Transverse colon (tissue), 4 donors: Measurements from ENCODE around the gene FAM118A. TPM values are rescaled to one million over a fixed set of nuclear protein-coding genes. Genes with fewer than 3 reads are reported as not detected.

Source experiments
- DNase-seq: peaks from one replicate; pipeline ENCODE4 v3.0.0-alpha.2; 2019
- H3K27ac ChIP-seq, 4 donors: fragments of 200-600 bp; sonication (generic); 2 replicates each; pipeline ENCODE4 v1.5.1; 2016 to 2018; ENCODE audit warnings: inconsistent platforms in 4 of 4
- H3K27me3 ChIP-seq: fragments of 200-600 bp; sonication (generic); 2 replicates; pipeline ENCODE4 v1.5.1; 2017; ENCODE audit warnings: inconsistent platforms
- H3K36me3 ChIP-seq, 4 donors: fragments of 200-600 bp; sonication (generic); 2 replicates each; pipeline ENCODE4 v1.5.1; 2017 to 2019; ENCODE audit warnings: inconsistent platforms in 4 of 4
- H3K4me1 ChIP-seq, 4 donors: fragments of 200-600 bp; sonication (generic); 2 replicates each; pipeline ENCODE4 v1.5.1; 2017 to 2020; ENCODE audit warnings: inconsistent platforms in 4 of 4
- H3K4me3 ChIP-seq, 4 donors: fragments of 200-600 bp; sonication (generic); 1 replicate in 1 of 4; 2 replicates in 3 of 4; pipeline versions ENCODE4 v1.5.1 to v1.6.1; 2017 to 2019; ENCODE audit warnings: inconsistent platforms in 4 of 4
- H3K9me3 ChIP-seq, 2 donors: fragments of 200-600 bp; sonication (generic); 2 replicates each; pipeline ENCODE4 v1.5.1; 2017 to 2019; ENCODE audit warnings: inconsistent platforms in 2 of 2
- EP300 ChIP-seq: sonication (generic); formaldehyde crosslinking; IDR thresholded peaks from one replicate; pipeline ENCODE4 v1.6.1; 2017; ENCODE audit warnings: antibody characterized with exemption, low read depth
- POLR2A ChIP-seq: fragments of 450-650 bp; IDR thresholded peaks from one replicate; pipeline ENCODE4 v1.6.1; 2016; ENCODE audit warnings: antibody characterized with exemption, mild to moderate bottlenecking, moderate library complexity
- POLR2AphosphoS5 ChIP-seq, 3 donors: sonication (generic); formaldehyde crosslinking; IDR thresholded peaks; one replicate each; pipeline ENCODE4 v1.6.1; 2016; ENCODE audit warnings: antibody characterized with exemption in 3 of 3
- WGBS, 2 donors: methylation state at CpG; one replicate each; pipeline ENCODE4 v1.1.5; 2018; ENCODE audit warnings: low coverage in 1 of 2; 5-methylcytosine and 5-hydroxymethylcytosine counted together
- in situ Hi-C, 4 donors: fragments of 200-750 bp; cut with MboI; loops; one replicate each; pipeline versions ENCODE4 v1.15.0 to v1.15.1; 2017; ENCODE audit warnings: low sequenced_read_pairs in 3 of 4, low pct_ligation_motif_present in 1 of 4, low pct_unique_long_range_greater_than_20kb in 1 of 4
- intact Hi-C: fragments of 100-400 bp; cut with DNase I; formaldehyde crosslinking; loops from one replicate; pipeline ENCODE4 v1.15.1; 2023; ENCODE audit warnings: low total_unique reads
- total RNA-seq, 4 donors: library from RNA; depleted of rRNA; stranded (reverse); fragments of >200 nt; gene quantifications; one replicate each; pipeline ENCODE4 v1.1.0, GENCODE V29; 2016
- TF ChIP-seq, protein P1 (sequence below), 5 experiments: fragments of 200-600 bp in 3 of 5; fragments of 450-650 bp in 2 of 5; sonication (generic) in 3 of 5; IDR thresholded peaks; 1 replicate in 2 of 5; 2 replicates in 3 of 5; pipeline ENCODE4 v1.5.1; 2016 to 2017; ENCODE audit warnings: antibody characterized with exemption in 5 of 5, inconsistent platforms in 3 of 5, mild to moderate bottlenecking in 2 of 5, moderate library complexity in 1 of 5

FAM118A gene
- total RNA-seq, 4 donors from 2014 or later, result 46.0 to 424 (median 210) TPM

DNA sequence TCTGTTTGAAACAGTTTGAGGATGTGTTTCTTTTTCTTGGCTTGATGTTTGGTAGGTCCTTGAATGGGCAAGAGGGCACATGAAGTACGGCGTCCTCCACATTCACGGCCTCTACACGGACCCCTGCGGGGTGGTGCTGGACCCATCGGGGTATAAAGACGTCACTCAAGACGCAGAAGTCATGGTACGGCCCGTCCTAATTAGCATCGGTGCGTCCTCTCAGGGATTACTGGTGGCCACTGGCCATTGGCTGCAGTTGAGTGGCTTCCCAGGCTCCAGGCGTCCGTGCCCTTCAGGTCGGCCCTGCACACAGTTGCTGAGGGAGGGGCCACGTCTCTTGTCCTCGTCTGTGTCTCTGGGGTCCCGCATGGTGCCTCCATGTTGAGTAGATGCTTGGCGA is 20.8 kb downstream of the FAM118A start:
- no peaks in the 10 kb centered on the region for H3K9me3 ChIP-seq
- H3K4me3 ChIP-seq, result no peak overlapping the region
- H3K27me3 ChIP-seq, result no peaks in the 10 kb centered on the region
- no peaks in the 10 kb centered on the region for H3K4me1 ChIP-seq
- 95 to 97% methylated on average over 5 to 19 of the region's 19 CpGs for WGBS, 2 donors
- intact Hi-C loops, result no loop called here
- TF ChIP-seq POLR2AphosphoS5 (IDR thresholded peaks at IDR 0.05), result no peak
- TF ChIP-seq EP300, result no peak
- TF ChIP-seq POLR2A, result no peak
- TF ChIP-seq, protein P1, sequence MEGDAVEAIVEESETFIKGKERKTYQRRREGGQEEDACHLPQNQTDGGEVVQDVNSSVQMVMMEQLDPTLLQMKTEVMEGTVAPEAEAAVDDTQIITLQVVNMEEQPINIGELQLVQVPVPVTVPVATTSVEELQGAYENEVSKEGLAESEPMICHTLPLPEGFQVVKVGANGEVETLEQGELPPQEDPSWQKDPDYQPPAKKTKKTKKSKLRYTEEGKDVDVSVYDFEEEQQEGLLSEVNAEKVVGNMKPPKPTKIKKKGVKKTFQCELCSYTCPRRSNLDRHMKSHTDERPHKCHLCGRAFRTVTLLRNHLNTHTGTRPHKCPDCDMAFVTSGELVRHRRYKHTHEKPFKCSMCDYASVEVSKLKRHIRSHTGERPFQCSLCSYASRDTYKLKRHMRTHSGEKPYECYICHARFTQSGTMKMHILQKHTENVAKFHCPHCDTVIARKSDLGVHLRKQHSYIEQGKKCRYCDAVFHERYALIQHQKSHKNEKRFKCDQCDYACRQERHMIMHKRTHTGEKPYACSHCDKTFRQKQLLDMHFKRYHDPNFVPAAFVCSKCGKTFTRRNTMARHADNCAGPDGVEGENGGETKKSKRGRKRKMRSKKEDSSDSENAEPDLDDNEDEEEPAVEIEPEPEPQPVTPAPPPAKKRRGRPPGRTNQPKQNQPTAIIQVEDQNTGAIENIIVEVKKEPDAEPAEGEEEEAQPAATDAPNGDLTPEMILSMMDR (IDR thresholded peaks at IDR 0.05), result no peak
- peaks cover 0 to 43% (median 20%) of the 10 kb centered on the region in 4 donors for H3K36me3 ChIP-seq
- in situ Hi-C loops, result no loop called here
- no peak overlapping the region for H3K27ac ChIP-seq
- no peak for DNase-seq

DNA sequence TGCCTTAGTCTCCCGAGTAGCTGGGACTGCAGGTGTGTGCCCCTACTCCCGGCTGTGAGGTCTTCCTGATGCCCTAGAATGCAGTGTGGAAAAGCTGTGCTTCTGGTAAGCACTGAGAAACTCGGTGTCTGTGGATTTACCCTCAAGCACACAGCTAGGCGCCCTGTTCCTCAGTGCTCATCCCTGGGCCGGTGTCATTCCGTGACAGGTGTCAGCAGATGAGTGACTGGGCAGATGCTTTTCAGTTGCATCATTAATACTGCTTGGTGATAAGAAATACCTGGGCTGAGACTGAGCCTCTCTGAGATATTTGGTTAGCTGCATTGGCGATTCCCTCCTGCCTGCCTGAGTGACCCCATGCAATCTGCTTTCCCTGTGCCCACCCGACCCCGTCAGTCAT is 21.8 kb downstream of the FAM118A start:
- no peak overlapping the region for H3K4me3 ChIP-seq
- H3K27ac ChIP-seq, result no peak overlapping the region
- no peak for TF ChIP-seq EP300
- peaks cover 3 to 6% (median 3%) of the 10 kb centered on the region in 4 donors for H3K4me1 ChIP-seq
- H3K27me3 ChIP-seq, result no peaks in the 10 kb centered on the region
- no peaks in the 10 kb centered on the region for H3K9me3 ChIP-seq
- 93 to 95% methylated on average over 2 to 9 of the region's 9 CpGs for WGBS, 2 donors
- intact Hi-C loops (no loop called here), in situ Hi-C loops (no loop called here)
- DNase-seq, result no peak
- peaks cover 0 to 41% (median 18%) of the 10 kb centered on the region in 4 donors for H3K36me3 ChIP-seq

DNA sequence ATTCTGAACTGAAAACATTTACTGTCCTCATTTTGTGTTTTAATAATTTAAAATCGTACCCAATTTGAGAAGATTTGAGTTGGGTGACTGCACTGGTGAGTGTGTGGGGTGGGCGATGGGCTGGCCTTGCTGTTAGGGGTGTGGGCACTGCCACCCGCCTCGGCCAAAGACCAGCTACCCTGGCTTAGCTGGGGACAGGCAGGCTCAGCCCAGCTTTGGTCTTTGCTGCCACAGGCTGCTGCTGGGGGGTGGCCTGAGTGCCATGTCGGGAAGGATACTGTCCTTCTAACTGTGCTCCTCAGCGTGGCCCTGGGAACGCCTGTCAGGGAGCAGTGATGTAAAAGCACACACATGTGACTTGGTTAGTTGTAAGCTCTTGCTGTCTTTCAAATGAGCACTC is 22.3 kb downstream of the FAM118A start:
- H3K9me3 ChIP-seq, result no peaks in the 10 kb centered on the region
- no peak overlapping the region for H3K4me3 ChIP-seq
- no peak overlapping the region for H3K27ac ChIP-seq
- TF ChIP-seq, protein P1 (IDR thresholded peaks at IDR 0.05), result no peak
- TF ChIP-seq POLR2AphosphoS5 (IDR thresholded peaks at IDR 0.05) (no peak), EP300 (no peak), POLR2A (no peak)
- in situ Hi-C loops (no loop called here), intact Hi-C loops (no loop called here)
- peaks cover 0 to 41% (median 18%) of the 10 kb centered on the region in 4 donors for H3K36me3 ChIP-seq
- no peak for DNase-seq
- WGBS, 2 donors, result 95 to 100% methylated on average over 2 to 6 of the region's 7 CpGs
- peaks cover 8 to 11% (median 8%) of the 10 kb centered on the region in 4 donors for H3K4me1 ChIP-seq
- no peaks in the 10 kb centered on the region for H3K27me3 ChIP-seq

DNA sequence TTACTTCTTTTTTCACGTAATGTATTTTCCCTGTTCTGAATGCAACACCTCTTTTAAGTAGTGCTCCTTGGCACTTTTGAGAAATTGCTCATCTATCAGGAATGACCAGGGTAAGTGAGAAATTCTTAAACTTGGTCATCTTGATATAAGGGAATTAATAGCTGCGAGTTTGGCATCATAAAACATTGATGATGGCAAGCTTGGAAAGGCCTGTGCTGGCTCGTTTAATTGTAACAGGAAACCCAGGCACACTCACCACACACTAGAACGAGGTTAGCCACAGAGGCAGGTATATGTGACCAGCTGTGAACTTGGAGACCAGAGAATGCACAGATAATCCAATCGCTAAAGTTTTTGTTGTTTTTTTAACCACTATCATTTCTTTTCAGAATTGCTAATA is 24.3 kb downstream of the FAM118A start:
- H3K4me1 ChIP-seq, result peaks cover 8 to 18% (median 13%) of the 10 kb centered on the region in 4 donors
- no peak for DNase-seq
- no peak overlapping the region for H3K27ac ChIP-seq
- intact Hi-C loops (no loop called here), in situ Hi-C loops (no loop called here)
- H3K4me3 ChIP-seq, result no peak overlapping the region
- peaks cover 0 to 37% (median 14%) of the 10 kb centered on the region in 4 donors for H3K36me3 ChIP-seq
- 66 to 73% methylated on average over 4 to 5 of the region's 5 CpGs for WGBS, 2 donors
- H3K9me3 ChIP-seq, result no peaks in the 10 kb centered on the region
- no peaks in the 10 kb centered on the region for H3K27me3 ChIP-seq
- no peak for TF ChIP-seq POLR2AphosphoS5 (IDR thresholded peaks at IDR 0.05)
- TF ChIP-seq POLR2A, result no peak
- TF ChIP-seq EP300, result no peak
- TF ChIP-seq, protein P1 (IDR thresholded peaks at IDR 0.05), result no peak

DNA sequence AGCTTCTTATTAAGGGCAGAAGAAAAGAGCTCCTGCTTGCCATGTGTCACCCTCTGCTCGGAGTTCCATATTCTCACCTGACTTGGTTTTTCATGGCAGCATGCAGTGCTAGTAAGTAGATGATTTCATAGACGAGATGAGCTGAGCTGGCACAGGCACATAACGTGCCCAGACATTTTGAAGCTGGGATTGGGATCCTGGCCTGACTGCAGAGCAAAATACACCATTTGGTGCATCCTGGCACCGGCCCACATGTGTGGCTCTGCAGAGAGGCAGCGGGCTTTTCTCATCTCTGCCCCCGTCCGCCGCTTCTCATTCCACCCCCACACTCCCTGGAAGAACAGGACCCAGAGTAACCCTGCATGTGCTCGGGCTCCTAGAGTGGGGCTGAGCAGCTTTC is 24.8 kb downstream of the FAM118A start:
- H3K36me3 ChIP-seq, result peaks cover 0 to 37% (median 14%) of the 10 kb centered on the region in 4 donors

More for the DNA sequence above, 24.8 kb downstream of the FAM118A start:
- DNase-seq, result no peak
- intact Hi-C loops, result no loop called here
- in situ Hi-C loops, result no loop called here
- no peak overlapping the region for H3K4me3 ChIP-seq
- no peaks in the 10 kb centered on the region for H3K27me3 ChIP-seq
- WGBS, 2 donors, result 91% methylated on average over 9 of the region's 9 CpGs; no CpG with 5 or more reads in 1 of the 2 donors
- H3K9me3 ChIP-seq, result no peaks in the 10 kb centered on the region
- H3K4me1 ChIP-seq, result peaks cover 8 to 18% (median 13%) of the 10 kb centered on the region in 4 donors
- H3K27ac ChIP-seq, result no peak overlapping the region
- TF ChIP-seq, protein P1 (IDR thresholded peaks at IDR 0.05), result no peak
- TF ChIP-seq POLR2A, result no peak
- TF ChIP-seq POLR2AphosphoS5 (IDR thresholded peaks at IDR 0.05), result no peak
- no peak for TF ChIP-seq EP300
